Adrenal gland (tissue), 5 donors: Measurements from ENCODE around the gene HECTD2.

Experiments
- CTCF ChIP-seq, 6 experiments: fragments of 450-650 bp in 4 of 6; fragments of 200-600 bp in 2 of 6; sonication (generic) in 1 of 6; IDR thresholded peaks; 1 replicate in 5 of 6; 2 replicates in 1 of 6; pipeline versions ENCODE4 v1.5.1 to v1.8.0; 2016 to 2021; ENCODE audit warnings: antibody characterized with exemption in 6 of 6, mild to moderate bottlenecking in 2 of 6, moderate library complexity in 1 of 6
- POLR2A ChIP-seq, 2 donors: fragments of 450-650 bp; IDR thresholded peaks; one replicate each; pipeline ENCODE4 v1.6.1; 2017; ENCODE audit warnings: antibody characterized with exemption in 2 of 2, mild to moderate bottlenecking in 2 of 2, moderate library complexity in 1 of 2
- donor health status: DM: no; HTN: no; CAD: no.

DNA sequence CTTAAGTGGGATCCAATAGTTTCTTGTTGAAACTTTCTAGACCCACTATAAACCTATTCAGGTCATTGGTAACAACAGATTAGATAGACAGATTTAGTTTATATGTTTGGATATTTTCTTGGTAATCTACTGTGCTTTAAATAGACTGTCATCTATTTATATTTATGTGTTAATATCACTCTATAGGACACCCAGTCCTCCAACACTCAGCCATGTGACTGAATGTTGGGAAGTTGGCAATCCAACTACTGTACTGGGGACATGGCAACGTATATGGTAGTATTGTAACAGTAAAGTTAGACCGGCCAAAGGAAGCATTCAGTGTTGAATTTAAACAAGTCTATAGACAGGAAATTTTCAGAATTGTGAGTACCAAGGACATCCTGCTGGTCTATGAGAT is 42.6 kb upstream of the HECTD2 start:
- TF ChIP-seq CTCF (IDR thresholded peaks at IDR 0.05), result no peak
- TF ChIP-seq POLR2A (IDR thresholded peaks at IDR 0.05), result no peak
